ENCODE results near the gene IGSF3. TPM values are rescaled to one million over a fixed set of nuclear protein-coding genes. Genes with fewer than 3 reads are reported as not detected.

IGSF3 gene
- total RNA-seq (91.6 and 130 TPM in 2 replicates), polyA plus RNA-seq (29.0 and 43.8 TPM in 2 replicates)

DNA sequence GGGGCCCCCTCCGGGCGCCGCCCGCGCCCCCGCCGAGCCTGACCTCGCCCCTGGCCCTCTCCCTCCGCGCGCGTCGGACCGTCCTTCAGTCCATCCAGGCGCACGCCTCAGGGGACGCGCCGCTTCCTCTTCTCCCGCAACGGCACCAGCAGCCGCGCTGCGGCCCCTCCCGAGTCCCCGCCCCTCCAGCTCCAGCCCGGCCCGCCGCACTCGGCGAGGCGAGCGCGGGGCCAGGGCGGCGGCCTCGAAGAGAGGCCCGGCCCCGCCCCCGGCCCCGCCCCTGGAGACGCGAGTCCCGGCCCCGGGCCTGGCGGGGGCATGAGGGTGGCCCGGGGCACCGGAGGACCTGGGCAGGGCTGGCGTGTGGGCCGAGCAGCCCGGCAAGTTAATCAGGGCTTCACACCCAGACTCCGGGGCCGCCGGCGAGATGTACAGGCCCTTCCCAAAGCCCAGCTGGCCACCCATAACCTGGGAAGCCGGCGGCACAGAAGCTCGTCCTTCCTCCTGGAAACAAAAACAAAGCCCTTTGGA, at the start of gene IGSF3:
IGSF3 (minus strand) TSS at position 159 of the 531 bp plus-strand sequence. CDS start 1,407 bp downstream, outside the sequence.
- no peak for TF ChIP-seq CTCF (IDR thresholded peaks at IDR 0.05; ENCODE audit: low read depth, low read length)
- no peaks in the 10 kb centered on the region for H3K36me3 ChIP-seq
- no peaks in the 10 kb centered on the region for H3K9me3 ChIP-seq (ENCODE audit: low read depth)
- peak; percentile 62 to 89 for DNase-seq (ENCODE audit: low read depth in 1 of 2, low spot score in 1 of 2)
- H3K27ac ChIP-seq = peak within 1 kb of the TSS; percentile 52
- peaks cover 24% of the 10 kb centered on the region for H3K4me1 ChIP-seq (ENCODE audit: low read depth)
- H3K4me3 ChIP-seq = peak within 1 kb of the TSS; percentile 97
- no peaks in the 10 kb centered on the region for H3K27me3 ChIP-seq

GRCh38 chr1:116717318-116717717, 49.8 kb upstream of the IGSF3 start:
- Histone ChIP-seq H3K4me1 (ENCODE audit: low read depth) (no peaks in the 10 kb centered on the region), H3K27me3 (no peaks in the 10 kb centered on the region), H3K9me3 (ENCODE audit: low read depth) (no peaks in the 10 kb centered on the region), H3K27ac (no peak overlapping the region), H3K4me3 (no peak overlapping the region), H3K36me3 (no peaks in the 10 kb centered on the region)
- no peak for DNase-seq (ENCODE audit: low read depth in 1 of 2, low spot score in 1 of 2)
- no peak for TF ChIP-seq CTCF (IDR thresholded peaks at IDR 0.05; ENCODE audit: low read depth, low read length)

DNA sequence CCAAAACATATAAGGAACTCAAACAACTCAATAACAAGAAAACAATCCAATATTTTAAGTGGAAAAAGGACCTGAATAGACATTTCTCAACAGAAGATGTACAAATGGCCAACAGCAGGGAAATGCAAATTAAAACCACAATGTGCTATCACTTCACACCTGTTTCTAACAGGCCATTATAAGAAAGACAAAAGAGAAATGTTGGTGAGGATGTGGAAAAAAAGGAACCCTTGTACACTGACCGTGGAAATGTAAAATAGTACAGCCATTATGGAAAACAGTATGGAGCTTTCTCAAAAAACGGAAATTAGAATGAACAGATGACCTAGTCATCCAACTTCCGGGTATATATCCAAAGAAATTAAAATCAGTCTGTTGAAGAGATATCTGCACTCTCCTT, 48.9 kb upstream of the IGSF3 start:
- Histone ChIP-seq H3K27me3 (no peaks in the 10 kb centered on the region), H3K36me3 (no peaks in the 10 kb centered on the region), H3K4me3 (no peak overlapping the region), H3K27ac (no peak overlapping the region), H3K4me1 (ENCODE audit: low read depth) (peaks cover 7% of the 10 kb centered on the region), H3K9me3 (ENCODE audit: low read depth) (no peaks in the 10 kb centered on the region)
- DNase-seq (ENCODE audit: low read depth in 1 of 2, low spot score in 1 of 2) = no peak
- no peak for TF ChIP-seq CTCF (IDR thresholded peaks at IDR 0.05; ENCODE audit: low read depth, low read length)

- Histone ChIP-seq H3K27me3 (no peaks in the 10 kb centered on the region), H3K27ac (no peak overlapping the region), H3K9me3 (ENCODE audit: low read depth) (no peaks in the 10 kb centered on the region), H3K4me3 (no peak overlapping the region), H3K36me3 (no peaks in the 10 kb centered on the region), H3K4me1 (ENCODE audit: low read depth) (peaks cover 7% of the 10 kb centered on the region)
- no peak for DNase-seq (ENCODE audit: low read depth in 1 of 2, low spot score in 1 of 2)
- TF ChIP-seq CTCF (IDR thresholded peaks at IDR 0.05; ENCODE audit: low read depth, low read length) = no peak
Observed at GRCh38 chr1:116713474-116713873, 45.9 kb upstream of the IGSF3 start.

DNA sequence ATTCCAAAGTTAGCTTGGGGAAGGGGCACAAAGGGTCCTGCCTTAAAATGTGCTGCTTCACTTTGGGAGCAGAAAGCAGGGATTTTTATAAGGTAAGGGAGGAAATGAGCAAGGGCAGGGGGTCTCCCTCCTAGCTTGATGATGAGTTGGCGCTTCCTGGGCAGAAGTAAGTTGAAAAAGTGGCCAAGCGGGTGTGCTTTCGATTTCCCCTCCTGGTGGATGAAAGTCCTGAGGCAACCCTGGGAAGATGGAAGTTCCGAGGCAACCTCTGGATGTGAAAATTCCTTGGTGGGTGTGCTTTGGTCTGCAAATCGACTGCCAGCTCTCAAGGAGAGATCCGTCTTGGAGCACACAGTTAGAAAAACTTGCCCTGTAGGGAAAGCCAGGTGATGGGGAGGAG, 45.0 kb upstream of the IGSF3 start:
- H3K4me3 ChIP-seq = no peak overlapping the region
- H3K4me1 ChIP-seq (ENCODE audit: low read depth) = peaks cover 7% of the 10 kb centered on the region
- H3K27me3 ChIP-seq = no peaks in the 10 kb centered on the region
- H3K9me3 ChIP-seq (ENCODE audit: low read depth) = no peaks in the 10 kb centered on the region
- no peak overlapping the region for H3K27ac ChIP-seq
- no peaks in the 10 kb centered on the region for H3K36me3 ChIP-seq
- TF ChIP-seq CTCF (IDR thresholded peaks at IDR 0.05; ENCODE audit: low read depth, low read length) = no peak
- no peak for DNase-seq (ENCODE audit: low read depth in 1 of 2, low spot score in 1 of 2)

Measured in cardiac muscle cell (in vitro differentiated cells and primary cell).